Activated naive CD4-positive, alpha-beta T cell treated with anti-CD3 and anti-CD28 coated beads, Interleukin-2, amount 50 U/mL, for 24 hours (primary cell): ENCODE results near the gene DYRK2.
A peak's percentile ranks its signal among the peaks of the same experiment; 100 is the strongest.

Experiments
- H3K27ac Mint-ChIP-seq: one replicate; pipeline ENCODE4 v1.8.0; 2021; ENCODE audit warnings: mild to moderate bottlenecking, mixed read lengths
- H3K27me3 Mint-ChIP-seq: one replicate; pipeline ENCODE4 v1.8.0; 2021; ENCODE audit warnings: mixed read lengths
- H3K36me3 Mint-ChIP-seq: one replicate; pipeline ENCODE4 v1.8.0; 2021; ENCODE audit warnings: mixed read lengths
- H3K4me1 Mint-ChIP-seq: one replicate; pipeline ENCODE4 v1.8.0; 2021; ENCODE audit warnings: mixed read lengths
- H3K4me3 Mint-ChIP-seq: one replicate; pipeline ENCODE4 v1.8.0; 2021; ENCODE audit warnings: mild to moderate bottlenecking, mixed read lengths
- H3K9me3 Mint-ChIP-seq: one replicate; pipeline ENCODE4 v1.8.0; 2021; ENCODE audit warnings: mixed read lengths

The DYRK2 gene

DNA sequence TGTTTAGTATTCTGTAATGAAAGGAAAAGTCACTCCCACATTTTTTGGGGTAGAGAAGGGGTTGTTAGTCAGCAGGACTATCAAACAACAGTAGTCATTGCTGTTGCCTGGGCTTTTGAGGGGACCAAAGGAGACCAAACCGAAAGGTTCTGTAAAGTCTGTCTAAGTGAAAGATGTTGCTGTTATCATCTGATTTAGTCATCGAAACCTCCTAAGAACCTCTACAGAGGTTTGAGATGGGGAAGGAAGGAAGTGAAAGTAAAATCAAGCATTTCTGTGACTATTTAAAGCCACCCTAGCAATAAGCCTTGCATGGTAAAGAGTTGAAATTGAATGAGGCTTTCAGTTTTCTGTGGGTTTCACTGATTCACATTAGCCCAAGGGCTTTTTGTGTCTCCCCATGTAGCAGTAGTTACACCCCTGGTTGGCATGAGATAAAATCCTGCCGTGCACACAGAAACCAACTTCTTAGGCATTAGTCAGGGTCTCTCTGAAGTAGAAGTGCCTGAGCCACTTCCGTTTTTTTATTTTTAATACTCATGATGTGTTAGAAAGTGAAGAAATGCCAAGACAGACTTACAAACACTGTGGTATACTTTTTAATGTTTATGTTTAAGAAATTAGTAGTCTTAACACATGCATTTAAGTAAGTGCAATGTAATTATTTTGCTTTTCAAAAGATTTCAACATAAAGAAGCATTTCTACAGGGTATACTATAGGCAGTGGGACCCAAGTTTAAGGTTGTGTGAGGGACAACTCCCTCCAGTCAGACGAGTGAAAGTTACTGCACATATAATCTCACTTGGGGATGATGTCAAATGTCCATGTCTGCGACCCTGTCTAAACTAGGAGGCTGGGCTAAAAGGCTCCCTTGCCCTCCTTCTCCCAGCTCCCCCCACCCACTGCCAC, 50.4 kb downstream of the DYRK2 start:
- peak overlapping the region; percentile 84 for H3K4me3 Mint-ChIP-seq
- H3K27ac Mint-ChIP-seq: peak overlapping the region; percentile 92
- H3K9me3 Mint-ChIP-seq: no peaks in the 10 kb centered on the region
- H3K4me1 Mint-ChIP-seq: peaks cover 67% of the 10 kb centered on the region
- no peaks in the 10 kb centered on the region for H3K27me3 Mint-ChIP-seq
- peaks cover 5% of the 10 kb centered on the region for H3K36me3 Mint-ChIP-seq

- Mint-ChIP-seq H3K9me3 (no peaks in the 10 kb centered on the region), H3K4me1 (peaks cover 50% of the 10 kb centered on the region), H3K4me3 (no peak overlapping the region), H3K27ac (no peak overlapping the region), H3K27me3 (no peaks in the 10 kb centered on the region), H3K36me3 (peaks cover 5% of the 10 kb centered on the region)
These were observed 52.6 kb downstream of the DYRK2 start for GRCh38 chr12:67701121-67701520.

- H3K36me3 Mint-ChIP-seq: peaks cover 5% of the 10 kb centered on the region
- no peaks in the 10 kb centered on the region for H3K27me3 Mint-ChIP-seq
- H3K9me3 Mint-ChIP-seq: no peaks in the 10 kb centered on the region
- H3K4me3 Mint-ChIP-seq: no peak overlapping the region
- no peak overlapping the region for H3K27ac Mint-ChIP-seq
- H3K4me1 Mint-ChIP-seq: peaks cover 42% of the 10 kb centered on the region
These were observed 53.6 kb downstream of the DYRK2 start for GRCh38 chr12:67702136-67702535.

DNA sequence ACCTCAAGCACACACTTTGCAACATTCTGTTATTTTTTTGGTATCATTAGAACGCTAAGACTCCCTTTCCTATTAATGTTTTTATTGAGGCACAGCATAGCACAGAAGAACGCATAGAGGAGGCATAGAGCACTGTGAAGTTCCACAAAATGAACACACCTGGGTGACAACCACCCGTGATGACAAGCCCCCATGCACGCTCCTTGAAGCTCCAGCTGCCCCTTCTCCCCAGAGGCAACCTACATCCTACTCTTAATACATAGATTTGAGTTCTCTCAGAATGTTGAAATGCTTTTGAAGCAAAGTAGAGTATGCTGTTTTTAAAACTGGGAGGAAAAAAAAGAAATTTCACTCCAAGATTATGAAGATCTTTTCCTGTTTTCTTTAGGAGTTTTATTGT, 55.5 kb downstream of the DYRK2 start:
- Mint-ChIP-seq H3K36me3 (peaks cover 5% of the 10 kb centered on the region), H3K4me1 (peaks cover 24% of the 10 kb centered on the region), H3K27ac (no peak overlapping the region), H3K4me3 (no peak overlapping the region), H3K9me3 (no peaks in the 10 kb centered on the region), H3K27me3 (no peaks in the 10 kb centered on the region)

DNA sequence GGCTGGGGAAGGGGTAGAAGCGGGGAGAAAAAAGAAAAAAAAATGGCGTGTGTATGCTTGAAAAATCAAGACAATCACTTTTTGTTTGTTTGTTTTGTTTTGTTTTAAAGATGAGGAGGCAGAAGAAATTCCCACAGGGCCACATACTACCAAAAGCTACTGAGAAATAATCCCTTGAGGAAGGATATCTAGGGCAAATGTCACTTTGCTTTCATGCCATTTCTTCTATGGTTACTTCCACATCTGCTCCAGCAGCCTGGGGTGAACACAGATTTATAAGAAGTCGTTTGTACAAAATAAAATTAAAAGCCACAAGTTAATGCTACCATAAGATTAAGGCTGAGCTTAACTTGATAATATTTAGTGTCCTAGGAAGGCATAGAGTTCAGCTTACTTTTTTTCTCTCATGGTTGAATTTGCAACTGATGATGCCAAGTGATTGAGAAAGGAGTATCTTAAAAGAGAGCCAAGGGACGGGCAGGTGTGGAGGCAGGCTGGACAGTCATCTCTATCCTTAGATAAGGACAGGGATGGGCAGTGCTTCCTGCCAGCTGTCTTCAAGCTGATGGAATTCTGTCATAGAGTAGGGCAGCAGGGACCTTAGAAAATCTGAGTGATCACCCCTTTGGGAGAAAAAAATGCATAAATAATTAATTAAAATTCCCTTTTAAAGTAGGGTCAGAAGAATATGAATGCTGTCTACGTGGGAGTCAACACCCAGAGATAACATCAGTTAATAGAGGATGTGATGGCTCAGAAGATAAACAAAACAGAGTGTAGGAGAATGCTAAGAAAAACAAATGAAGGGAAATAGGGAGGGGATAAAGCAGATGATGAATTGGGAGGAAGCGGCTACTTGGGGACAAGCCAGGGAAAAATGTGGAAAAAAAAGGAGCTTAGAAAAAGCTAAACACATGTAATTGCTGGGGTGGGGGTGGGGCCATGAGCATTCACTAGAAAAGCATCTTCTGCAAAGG, 57.1 kb downstream of the DYRK2 start:
- H3K4me1 Mint-ChIP-seq: peaks cover 11% of the 10 kb centered on the region
- H3K4me3 Mint-ChIP-seq: no peak overlapping the region
- H3K27ac Mint-ChIP-seq: no peak overlapping the region
- H3K9me3 Mint-ChIP-seq: no peaks in the 10 kb centered on the region
- H3K36me3 Mint-ChIP-seq: peaks cover 7% of the 10 kb centered on the region
- H3K27me3 Mint-ChIP-seq: no peaks in the 10 kb centered on the region

DNA sequence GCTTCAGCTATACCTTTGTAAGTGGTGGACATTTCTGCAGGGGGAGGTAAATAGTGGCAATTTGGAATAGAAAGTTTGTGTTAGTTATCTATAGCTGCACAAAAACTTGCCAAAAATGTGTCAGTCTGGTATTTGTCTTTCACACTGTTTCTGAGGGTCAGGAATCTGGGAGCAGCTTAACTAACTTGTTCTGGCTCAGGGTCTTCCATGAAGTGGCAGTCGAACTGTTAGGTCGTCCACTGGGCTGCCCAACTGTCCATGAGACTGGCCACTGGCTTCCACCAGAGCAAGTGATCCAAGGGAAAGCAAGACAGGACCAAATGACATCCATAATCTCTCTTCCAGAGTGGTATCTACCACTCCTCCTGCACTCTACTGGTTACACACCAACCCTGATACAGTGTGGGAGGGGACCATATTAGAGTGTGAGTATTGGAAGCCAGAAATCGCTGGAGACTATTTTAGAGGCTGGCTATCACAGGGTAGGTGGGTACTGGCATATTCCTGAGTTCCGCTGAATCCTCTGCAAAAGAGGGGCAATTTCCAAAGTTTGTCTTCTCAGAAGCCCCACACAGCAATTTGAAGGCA, 60.9 kb downstream of the DYRK2 start:
- Mint-ChIP-seq H3K4me3 (no peak overlapping the region), H3K36me3 (peaks cover 1% of the 10 kb centered on the region), H3K4me1 (no peaks in the 10 kb centered on the region), H3K9me3 (no peaks in the 10 kb centered on the region), H3K27me3 (no peaks in the 10 kb centered on the region), H3K27ac (no peak overlapping the region)

GRCh38 chr12:67710582-67710981, 62.0 kb downstream of the DYRK2 start:
- H3K4me3 Mint-ChIP-seq: no peak overlapping the region
- H3K27me3 Mint-ChIP-seq: no peaks in the 10 kb centered on the region
- H3K9me3 Mint-ChIP-seq: no peaks in the 10 kb centered on the region

DNA sequence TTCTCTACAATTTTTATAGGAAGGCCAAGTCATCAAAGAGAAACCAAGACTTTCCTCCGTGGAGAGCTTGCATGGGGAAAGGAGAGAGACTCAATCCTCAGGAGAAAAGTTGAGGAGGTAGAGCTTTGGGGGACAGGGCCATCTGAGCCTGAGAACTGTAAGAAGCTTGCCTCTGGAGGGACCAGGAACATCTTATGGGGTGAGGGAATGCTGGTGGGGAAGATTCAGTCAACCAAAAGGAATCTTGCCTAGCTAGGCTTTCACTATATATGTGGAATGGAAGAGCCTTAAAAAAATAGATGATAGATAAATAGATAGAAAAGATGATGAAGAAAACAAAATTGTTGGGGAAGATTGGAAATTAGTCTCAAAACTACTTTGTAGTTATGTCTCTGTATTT, 63.5 kb downstream of the DYRK2 start:
- Mint-ChIP-seq H3K27ac (no peak overlapping the region), H3K9me3 (no peaks in the 10 kb centered on the region), H3K4me1 (no peaks in the 10 kb centered on the region), H3K4me3 (no peak overlapping the region), H3K27me3 (no peaks in the 10 kb centered on the region), H3K36me3 (peaks cover 3% of the 10 kb centered on the region)

More at GRCh38 chr12:67710582-67710981, 62.0 kb downstream of the DYRK2 start:
- Mint-ChIP-seq H3K27ac (no peak overlapping the region), H3K4me1 (no peaks in the 10 kb centered on the region), H3K36me3 (peaks cover 3% of the 10 kb centered on the region)

DNA sequence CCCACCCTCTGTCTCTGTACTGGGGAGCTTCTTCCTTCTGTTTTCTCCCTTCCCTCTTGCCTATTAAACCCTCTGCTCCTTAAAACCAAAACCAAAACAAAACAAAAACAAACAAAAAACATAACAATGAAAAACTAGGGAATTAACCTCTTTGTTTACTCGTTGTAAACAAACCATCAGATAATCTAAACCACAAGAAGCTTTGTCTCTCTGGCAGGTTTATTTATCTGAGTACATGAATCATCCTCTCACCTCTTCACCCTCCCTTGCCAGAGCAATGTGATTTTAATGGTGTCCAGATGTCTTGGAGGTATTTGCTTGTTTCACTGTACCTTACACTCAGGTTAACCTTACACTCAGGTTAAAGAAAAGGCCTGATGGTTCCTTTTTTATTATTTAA, 66.1 kb downstream of the DYRK2 start:
- Mint-ChIP-seq H3K36me3 (peaks cover 2% of the 10 kb centered on the region), H3K4me1 (no peaks in the 10 kb centered on the region), H3K27me3 (no peaks in the 10 kb centered on the region), H3K27ac (no peak overlapping the region), H3K9me3 (no peaks in the 10 kb centered on the region), H3K4me3 (no peak overlapping the region)
